Muscle of leg (tissue), 11 donors: ENCODE data around the gene UMAD1. TPM values are rescaled to one million over a fixed set of nuclear protein-coding genes. Genes with fewer than 3 reads are reported as not detected.
A peak's percentile ranks its signal among the peaks of the same experiment; 100 is the strongest.

Source experiments
- DNase-seq: peaks from one replicate; pipeline ENCODE4 v3.0.0; 2013
- H3K27ac ChIP-seq: one replicate; pipeline ENCODE4 v1.5.1; 2013; ENCODE audit warnings: mild to moderate bottlenecking, low read length, control low read depth
- H3K27me3 ChIP-seq: one replicate; pipeline ENCODE4 v1.6.1; 2013; ENCODE audit warnings: low read length; ENCODE audit not compliant: control insufficient read depth, insufficient read depth
- H3K36me3 ChIP-seq: one replicate; pipeline ENCODE4 v1.6.1; 2013; ENCODE audit warnings: low read length; ENCODE audit not compliant: control insufficient read depth, insufficient read depth
- H3K4me1 ChIP-seq: one replicate; pipeline ENCODE4 v1.6.1; 2013; ENCODE audit warnings: low read length; ENCODE audit not compliant: control insufficient read depth, insufficient read depth
- H3K4me3 ChIP-seq: one replicate; pipeline ENCODE4 v1.5.1; 2013; ENCODE audit warnings: low read length, control low read depth
- H3K9me3 ChIP-seq: replicated peaks from 2 replicates; pipeline ENCODE4 v1.6.1; 2013; ENCODE audit warnings: low read depth, low read length; ENCODE audit not compliant: control insufficient read depth
- WGBS: methylation state at CpG from one replicate; pipeline ENCODE4 v1.1.5; 2013; ENCODE audit warnings: missing lambda C conversion rate; ENCODE audit not compliant: insufficient coverage; 5-methylcytosine and 5-hydroxymethylcytosine counted together
- polyA plus RNA-seq, 8 donors: library from polyadenylated mRNA; unstranded; fragments of 120-200 nt; gene quantifications; one replicate each; pipeline versions ENCODE4 v1.2.1 to v1.2.3, GENCODE V29; 2013; ENCODE audit warnings: inconsistent platforms in 1 of 8, low replicate concordance in 1 of 8; ENCODE audit not compliant: insufficient read length in 8 of 8, insufficient read depth in 1 of 8
- total RNA-seq: library from RNA; stranded (reverse); fragments of 120-200 nt; gene quantifications from one replicate; pipeline ENCODE4 v1.2.4, GENCODE V29; 2013

UMAD1 gene
- total and polyA plus RNA-seq, 9 donors = 7.4 to 11.8 (median 9.1) TPM

DNA sequence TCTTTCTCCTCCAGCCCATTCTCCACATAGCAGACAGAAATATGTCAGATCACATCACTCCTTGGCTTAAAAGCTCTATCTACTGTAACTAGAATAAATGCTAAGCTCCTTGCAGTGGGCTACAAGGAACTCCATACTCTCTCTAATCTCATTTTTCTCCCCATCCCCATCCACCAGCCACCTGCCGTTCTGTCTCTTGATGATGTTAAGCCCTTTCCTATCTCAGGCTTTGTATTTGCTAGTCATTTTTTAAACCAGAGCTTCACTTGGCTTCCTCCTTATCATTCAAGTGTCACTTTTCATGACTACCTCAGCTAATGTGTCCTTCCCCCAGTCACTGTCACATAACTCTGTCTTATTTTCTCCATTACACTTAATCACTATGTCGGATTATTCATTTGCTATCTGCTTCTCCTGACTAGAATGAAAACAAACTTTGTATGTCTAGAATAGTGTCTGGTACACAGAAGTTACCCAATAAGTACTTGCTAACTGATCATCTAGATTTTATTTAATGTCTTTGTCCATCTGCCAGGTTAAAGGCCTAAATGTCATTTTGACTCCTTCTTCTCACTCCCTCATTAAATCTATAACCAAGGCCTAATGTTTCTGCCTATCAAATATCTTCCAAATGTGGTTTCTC, 165.1 kb downstream of the UMAD1 start:
- Histone ChIP-seq H3K27ac (no peak overlapping the region), H3K4me1 (no peaks in the 10 kb centered on the region), H3K36me3 (no peaks in the 10 kb centered on the region), H3K4me3 (no peak overlapping the region), H3K27me3 (no peaks in the 10 kb centered on the region), H3K9me3 (no peaks in the 10 kb centered on the region)
- 85% methylated on average over 1 of the region's 2 CpGs for WGBS
- no peak for DNase-seq

DNA sequence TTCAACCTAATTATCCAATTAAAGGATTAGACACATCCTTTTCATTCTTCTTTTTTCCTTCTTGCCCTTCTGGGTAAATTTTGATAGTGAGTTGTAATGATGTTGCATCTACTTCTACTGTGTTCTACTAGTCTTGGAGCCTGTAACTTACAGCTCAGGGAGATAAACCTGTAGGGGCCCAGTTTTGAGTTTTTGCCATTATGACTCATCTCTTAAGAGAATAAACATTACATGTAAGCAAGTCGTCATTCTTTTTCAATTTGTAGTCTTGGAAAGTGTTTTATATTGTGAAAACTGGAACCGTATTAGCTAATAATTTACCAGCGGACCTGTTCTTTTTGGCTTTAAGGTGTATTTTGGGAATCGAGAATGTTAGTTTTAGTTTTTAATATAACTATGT, 167.6 kb downstream of the UMAD1 start:
- no peaks in the 10 kb centered on the region for H3K36me3 ChIP-seq
- no CpG with 5 or more reads among the region's 4 CpGs for WGBS
- DNase-seq = peak; percentile 35
- H3K4me3 ChIP-seq = no peak overlapping the region
- H3K27me3 ChIP-seq = no peaks in the 10 kb centered on the region
- H3K27ac ChIP-seq = no peak overlapping the region
- H3K9me3 ChIP-seq = no peaks in the 10 kb centered on the region
- no peaks in the 10 kb centered on the region for H3K4me1 ChIP-seq

GRCh38 chr7:7808626-7809025, 168.1 kb downstream of the UMAD1 start:
- DNase-seq = no peak
- Histone ChIP-seq H3K9me3 (no peaks in the 10 kb centered on the region), H3K4me1 (no peaks in the 10 kb centered on the region), H3K4me3 (no peak overlapping the region), H3K27ac (no peak overlapping the region), H3K27me3 (no peaks in the 10 kb centered on the region), H3K36me3 (no peaks in the 10 kb centered on the region)
- no CpG with 5 or more reads among the region's 1 CpG for WGBS

- Histone ChIP-seq H3K27me3 (no peaks in the 10 kb centered on the region), H3K4me3 (no peak overlapping the region), H3K27ac (no peak overlapping the region), H3K4me1 (no peaks in the 10 kb centered on the region), H3K36me3 (no peaks in the 10 kb centered on the region), H3K9me3 (no peaks in the 10 kb centered on the region)
- WGBS = no CpG with 5 or more reads among the region's 1 CpG
- DNase-seq = no peak
Measured at GRCh38 chr7:7810380-7810779, 169.8 kb downstream of the UMAD1 start.

GRCh38 chr7:7810826-7811225, 170.3 kb downstream of the UMAD1 start:
- Histone ChIP-seq H3K36me3 (no peaks in the 10 kb centered on the region), H3K27ac (no peak overlapping the region), H3K27me3 (no peaks in the 10 kb centered on the region), H3K4me3 (no peak overlapping the region), H3K4me1 (no peaks in the 10 kb centered on the region), H3K9me3 (no peaks in the 10 kb centered on the region)
- WGBS = no CpG with 5 or more reads among the region's 2 CpGs
- DNase-seq = no peak

DNA sequence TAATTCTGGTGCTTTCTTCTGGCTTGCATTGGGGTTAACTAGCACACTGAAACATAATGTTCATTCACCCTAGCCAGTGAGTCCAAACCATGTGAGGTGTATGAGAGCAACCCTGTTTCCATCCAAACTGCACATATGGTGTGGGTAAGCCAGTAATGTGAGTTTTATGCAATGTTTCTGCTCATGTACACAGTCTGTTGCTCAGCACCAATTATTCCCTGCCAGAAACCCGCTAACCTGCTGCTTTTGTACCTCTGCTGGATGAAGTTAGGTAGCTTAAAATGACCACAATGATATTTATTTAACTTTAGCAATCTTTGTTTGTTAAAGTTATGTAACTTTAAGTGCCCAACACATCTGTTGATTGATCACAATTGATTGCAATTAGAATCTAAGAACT, 171.6 kb downstream of the UMAD1 start:
- Histone ChIP-seq H3K4me1 (no peaks in the 10 kb centered on the region), H3K9me3 (no peaks in the 10 kb centered on the region), H3K27ac (no peak overlapping the region), H3K4me3 (no peak overlapping the region), H3K27me3 (no peaks in the 10 kb centered on the region), H3K36me3 (no peaks in the 10 kb centered on the region)
- no CpG with 5 or more reads among the region's 1 CpG for WGBS
- peak; percentile 14 for DNase-seq

GRCh38 chr7:7815395-7815794, 174.8 kb downstream of the UMAD1 start:
- Histone ChIP-seq H3K9me3 (no peaks in the 10 kb centered on the region), H3K4me1 (no peaks in the 10 kb centered on the region), H3K27ac (no peak overlapping the region), H3K4me3 (no peak overlapping the region), H3K27me3 (no peaks in the 10 kb centered on the region), H3K36me3 (no peaks in the 10 kb centered on the region)
- no CpG with 5 or more reads among the region's 1 CpG for WGBS
- DNase-seq = no peak

- 67% methylated on average over 5 of the region's 7 CpGs for WGBS
Measured at GRCh38 chr7:7816084-7816483, 175.5 kb downstream of the UMAD1 start.

DNA sequence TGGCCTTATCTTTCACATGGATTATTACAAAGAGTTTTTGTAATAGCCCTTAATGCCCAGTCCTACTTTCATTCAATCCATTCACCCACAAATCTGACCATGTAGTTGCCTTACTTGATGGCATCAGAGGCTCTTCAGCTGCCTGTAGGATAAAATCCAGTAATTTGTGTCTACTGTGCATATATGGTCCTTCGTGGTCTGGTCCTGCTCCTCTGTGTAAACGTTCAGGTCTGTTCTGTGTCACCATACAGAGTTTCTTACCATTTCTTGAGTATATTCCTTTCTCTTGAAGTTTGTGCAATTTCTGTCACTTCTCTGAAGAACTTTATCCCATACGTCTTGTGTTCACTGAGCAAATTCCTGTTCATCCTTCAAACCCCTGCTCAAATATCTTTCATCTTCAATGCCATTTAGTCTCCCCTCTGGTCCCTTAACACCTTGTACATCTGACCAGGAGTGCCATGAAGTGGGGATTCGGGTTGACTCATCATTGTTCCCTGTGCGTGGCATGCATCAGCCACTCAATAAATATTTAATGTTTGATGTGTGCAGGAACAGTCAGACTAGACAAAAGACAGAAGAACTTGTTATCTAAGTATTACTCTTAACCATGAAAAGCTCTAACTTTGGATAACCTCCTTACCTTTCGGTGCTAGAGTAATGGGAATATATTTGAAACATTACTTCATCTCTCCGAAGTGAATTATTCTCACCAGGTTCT, 176.4 kb downstream of the UMAD1 start:
- no peaks in the 10 kb centered on the region for H3K36me3 ChIP-seq
- no peaks in the 10 kb centered on the region for H3K27me3 ChIP-seq
- WGBS = 83% methylated on average over 1 of the region's 7 CpGs
- H3K27ac ChIP-seq = no peak overlapping the region
- no peaks in the 10 kb centered on the region for H3K9me3 ChIP-seq
- no peaks in the 10 kb centered on the region for H3K4me1 ChIP-seq
- no peak for DNase-seq
- H3K4me3 ChIP-seq = no peak overlapping the region

More at GRCh38 chr7:7816084-7816483, 175.5 kb downstream of the UMAD1 start:
- Histone ChIP-seq H3K4me3 (no peak overlapping the region), H3K36me3 (no peaks in the 10 kb centered on the region), H3K27me3 (no peaks in the 10 kb centered on the region), H3K4me1 (no peaks in the 10 kb centered on the region), H3K9me3 (no peaks in the 10 kb centered on the region), H3K27ac (no peak overlapping the region)
- peak; percentile 41 for DNase-seq

- H3K4me3 ChIP-seq = no peak overlapping the region
- H3K9me3 ChIP-seq = no peaks in the 10 kb centered on the region
- H3K36me3 ChIP-seq = no peaks in the 10 kb centered on the region
- 100% methylated on average over 1 of the region's 2 CpGs for WGBS
- DNase-seq = no peak
- H3K27ac ChIP-seq = no peak overlapping the region
- H3K27me3 ChIP-seq = no peaks in the 10 kb centered on the region
- no peaks in the 10 kb centered on the region for H3K4me1 ChIP-seq
Measured at GRCh38 chr7:7817748-7818147, 177.2 kb downstream of the UMAD1 start.
